ENCODE data around the gene CTTNBP2. TPM values are rescaled to one million over a fixed set of nuclear protein-coding genes. Genes with fewer than 3 reads are reported as not detected.

Gene CTTNBP2
- total RNA-seq, 2 experiments from 2014 or later = not detected

GRCh38 chr7:117692338-117692737 is 180.9 kb downstream of the CTTNBP2 start:
- ChIA-PET POLR2A (no interaction called here), CTCF (interaction anchor here (0.7 kb wide), 1 partner anchor 245 kb away, joined by 3 read pairs; no protein-coding TSS in a partner anchor)
- Mint-ChIP-seq H3K4me3 (no peak overlapping the region), H3K27me3 (peaks cover 8% of the 10 kb centered on the region), H3K9me3 (ENCODE audit: low read depth) (peaks cover 3% of the 10 kb centered on the region), H3K4me1 (no peaks in the 10 kb centered on the region), H3K36me3 (ENCODE audit: low read depth) (no peaks in the 10 kb centered on the region), H3K27ac (no peak overlapping the region)
- no peak for DNase-seq
- intact Hi-C loops (cut with DNase I, micrococcal nuclease) = no loop called here
- ATAC-seq = no peak

- Mint-ChIP-seq H3K27ac (no peak overlapping the region), H3K4me1 (no peaks in the 10 kb centered on the region), H3K27me3 (peaks cover 8% of the 10 kb centered on the region), H3K9me3 (ENCODE audit: low read depth) (peaks cover 3% of the 10 kb centered on the region), H3K4me3 (no peak overlapping the region), H3K36me3 (ENCODE audit: low read depth) (no peaks in the 10 kb centered on the region)
- ChIA-PET CTCF (no interaction called here), POLR2A (no interaction called here)
- intact Hi-C loops (cut with DNase I, micrococcal nuclease) = no loop called here
- DNase-seq (no peak), ATAC-seq (no peak)
Observed at GRCh38 chr7:117690147-117690546, 183.1 kb downstream of the CTTNBP2 start.

- POLR2A ChIA-PET = no interaction called here
- intact Hi-C loops (cut with DNase I, micrococcal nuclease) = no loop called here
- DNase-seq (no peak), ATAC-seq (no peak)
- peaks cover 8% of the 10 kb centered on the region for H3K27me3 Mint-ChIP-seq
- H3K4me3 Mint-ChIP-seq = no peak overlapping the region
- H3K36me3 Mint-ChIP-seq (ENCODE audit: low read depth) = no peaks in the 10 kb centered on the region
- CTCF ChIA-PET = no interaction called here
- H3K27ac Mint-ChIP-seq = no peak overlapping the region
- no peaks in the 10 kb centered on the region for H3K4me1 Mint-ChIP-seq
- peaks cover 3% of the 10 kb centered on the region for H3K9me3 Mint-ChIP-seq (ENCODE audit: low read depth)
Observed at GRCh38 chr7:117689406-117689805, 183.8 kb downstream of the CTTNBP2 start.

GRCh38 chr7:117688126-117688525 is 185.1 kb downstream of the CTTNBP2 start:
- H3K36me3 Mint-ChIP-seq (ENCODE audit: low read depth) = no peaks in the 10 kb centered on the region
- H3K27ac Mint-ChIP-seq = no peak overlapping the region
- CTCF ChIA-PET = interaction anchor here (0.9 kb wide), 1 partner anchor 196 kb away, joined by 4 read pairs; no protein-coding TSS in a partner anchor
- H3K9me3 Mint-ChIP-seq (ENCODE audit: low read depth) = no peaks in the 10 kb centered on the region
- no peak overlapping the region for H3K4me3 Mint-ChIP-seq
- POLR2A ChIA-PET = no interaction called here
- no peaks in the 10 kb centered on the region for H3K4me1 Mint-ChIP-seq
- intact Hi-C loops (cut with DNase I, micrococcal nuclease) = no loop called here
- peaks cover 7% of the 10 kb centered on the region for H3K27me3 Mint-ChIP-seq
- DNase-seq (no peak), ATAC-seq (no peak)

GRCh38 chr7:117686311-117686935 is 186.8 kb downstream of the CTTNBP2 start:
- H3K36me3 Mint-ChIP-seq (ENCODE audit: low read depth) = no peaks in the 10 kb centered on the region
- H3K27me3 Mint-ChIP-seq = peaks cover 7% of the 10 kb centered on the region
- H3K4me1 Mint-ChIP-seq = no peaks in the 10 kb centered on the region
- H3K4me3 Mint-ChIP-seq = no peak overlapping the region
- ChIA-PET CTCF (no interaction called here), POLR2A (no interaction called here)
- no peaks in the 10 kb centered on the region for H3K9me3 Mint-ChIP-seq (ENCODE audit: low read depth)
- ATAC-seq (no peak), DNase-seq (no peak)
- intact Hi-C loops (cut with DNase I, micrococcal nuclease) = no loop called here
- H3K27ac Mint-ChIP-seq = no peak overlapping the region

GRCh38 chr7:117685795-117686194 is 187.4 kb downstream of the CTTNBP2 start:
- Mint-ChIP-seq H3K27me3 (peaks cover 7% of the 10 kb centered on the region), H3K27ac (no peak overlapping the region), H3K9me3 (ENCODE audit: low read depth) (no peaks in the 10 kb centered on the region), H3K36me3 (ENCODE audit: low read depth) (no peaks in the 10 kb centered on the region), H3K4me3 (no peak overlapping the region), H3K4me1 (no peaks in the 10 kb centered on the region)
- no peak for ATAC-seq
- CTCF ChIA-PET = no interaction called here
- POLR2A ChIA-PET = no interaction called here
- intact Hi-C loops (cut with DNase I, micrococcal nuclease) = no loop called here
- DNase-seq = no peak

- DNase-seq (no peak), ATAC-seq (no peak)
- Mint-ChIP-seq H3K4me1 (no peaks in the 10 kb centered on the region), H3K4me3 (no peak overlapping the region), H3K36me3 (ENCODE audit: low read depth) (no peaks in the 10 kb centered on the region), H3K9me3 (ENCODE audit: low read depth) (no peaks in the 10 kb centered on the region), H3K27ac (no peak overlapping the region), H3K27me3 (no peaks in the 10 kb centered on the region)
- intact Hi-C loops (cut with DNase I, micrococcal nuclease) = no loop called here
- CTCF ChIA-PET = no interaction called here
- POLR2A ChIA-PET = no interaction called here
Observed at GRCh38 chr7:117683430-117684175, 189.6 kb downstream of the CTTNBP2 start.

GRCh38 chr7:117682681-117683385 is 190.4 kb downstream of the CTTNBP2 start:
- no peaks in the 10 kb centered on the region for H3K4me1 Mint-ChIP-seq
- ChIA-PET POLR2A (no interaction called here), CTCF (no interaction called here)
- H3K27me3 Mint-ChIP-seq = no peaks in the 10 kb centered on the region
- H3K4me3 Mint-ChIP-seq = no peak overlapping the region
- H3K36me3 Mint-ChIP-seq (ENCODE audit: low read depth) = no peaks in the 10 kb centered on the region
- no peaks in the 10 kb centered on the region for H3K9me3 Mint-ChIP-seq (ENCODE audit: low read depth)
- ATAC-seq = no peak
- intact Hi-C loops (cut with DNase I, micrococcal nuclease) = no loop called here
- no peak for DNase-seq
- no peak overlapping the region for H3K27ac Mint-ChIP-seq

- H3K4me3 Mint-ChIP-seq = no peak overlapping the region
- CTCF ChIA-PET = no interaction called here
- ATAC-seq = no peak
Observed at GRCh38 chr7:117679120-117679519, 194.1 kb downstream of the CTTNBP2 start.

GRCh38 chr7:117675497-117676435 is 197.5 kb downstream of the CTTNBP2 start:
- Mint-ChIP-seq H3K27me3 (no peaks in the 10 kb centered on the region), H3K4me3 (no peak overlapping the region), H3K36me3 (ENCODE audit: low read depth) (no peaks in the 10 kb centered on the region), H3K9me3 (ENCODE audit: low read depth) (no peaks in the 10 kb centered on the region), H3K27ac (no peak overlapping the region), H3K4me1 (no peaks in the 10 kb centered on the region)
- DNase-seq (no peak), ATAC-seq (no peak)
- ChIA-PET CTCF (no interaction called here), POLR2A (no interaction called here)
- intact Hi-C loops (cut with DNase I, micrococcal nuclease) = no loop called here

More at GRCh38 chr7:117679120-117679519, 194.1 kb downstream of the CTTNBP2 start:
- Mint-ChIP-seq H3K9me3 (ENCODE audit: low read depth) (no peaks in the 10 kb centered on the region), H3K27ac (no peak overlapping the region), H3K27me3 (no peaks in the 10 kb centered on the region), H3K4me1 (no peaks in the 10 kb centered on the region), H3K36me3 (ENCODE audit: low read depth) (no peaks in the 10 kb centered on the region)
- no peak for DNase-seq
- intact Hi-C loops (cut with DNase I, micrococcal nuclease) = no loop called here
- POLR2A ChIA-PET = no interaction called here

GRCh38 chr7:117674617-117675016 is 198.6 kb downstream of the CTTNBP2 start:
- ChIA-PET CTCF (no interaction called here), POLR2A (no interaction called here)
- Mint-ChIP-seq H3K27ac (no peak overlapping the region), H3K36me3 (ENCODE audit: low read depth) (no peaks in the 10 kb centered on the region), H3K27me3 (no peaks in the 10 kb centered on the region), H3K9me3 (ENCODE audit: low read depth) (no peaks in the 10 kb centered on the region), H3K4me1 (no peaks in the 10 kb centered on the region), H3K4me3 (no peak overlapping the region)
- ATAC-seq (no peak), DNase-seq (no peak)
- intact Hi-C loops (cut with DNase I, micrococcal nuclease) = no loop called here
